ENCODE results near the gene MYOZ2.
"Not testable (repeated sequence)": the region's sequence is repeated elsewhere in the genome, so short reads cannot be mapped to it uniquely, and the experiment has no call there.

MYOZ2 gene

GRCh38 chr4:119130365-119131065 lies 5.1 kb upstream of the MYOZ2 start:
- DNase-seq: no peak

- no peak for DNase-seq
Observed at GRCh38 chr4:119131164-119131563, 4.5 kb upstream of the MYOZ2 start.

GRCh38 chr4:119132306-119132705 lies 3.3 kb upstream of the MYOZ2 start:
- no peak for DNase-seq

- DNase-seq: no peak
Observed at GRCh38 chr4:119136546-119136945, 914 bp downstream of the MYOZ2 start.

GRCh38 chr4:119138046-119138445 lies 2.4 kb downstream of the MYOZ2 start:
- DNase-seq: no peak

GRCh38 chr4:119139311-119139710 lies 3.7 kb downstream of the MYOZ2 start:
- DNase-seq: no peak

- no peak for DNase-seq
Observed at GRCh38 chr4:119139822-119140252, 4.2 kb downstream of the MYOZ2 start.

GRCh38 chr4:119141283-119141682 lies 5.7 kb downstream of the MYOZ2 start:
- not testable (repeated sequence) for DNase-seq

- no peak for DNase-seq
Observed at GRCh38 chr4:119142833-119143232, 7.2 kb downstream of the MYOZ2 start.

GRCh38 chr4:119143341-119143740 lies 7.7 kb downstream of the MYOZ2 start:
- not testable (repeated sequence) for DNase-seq

- no peak for DNase-seq
Observed at GRCh38 chr4:119149110-119149509, 13.5 kb downstream of the MYOZ2 start.

GRCh38 chr4:119151161-119151560 lies 15.5 kb downstream of the MYOZ2 start:
- no peak for DNase-seq

- DNase-seq: no peak
Observed at GRCh38 chr4:119152741-119153140, 17.1 kb downstream of the MYOZ2 start.

GRCh38 chr4:119162174-119162573 lies 26.5 kb downstream of the MYOZ2 start:
- DNase-seq: no peak

- no peak for DNase-seq
Observed at GRCh38 chr4:119165767-119166166, 30.1 kb downstream of the MYOZ2 start.

- no peak for DNase-seq
Observed at GRCh38 chr4:119170195-119170594, 34.6 kb downstream of the MYOZ2 start.

GRCh38 chr4:119172223-119172622 lies 36.6 kb downstream of the MYOZ2 start:
- DNase-seq: no peak

GRCh38 chr4:119173729-119174361 lies 38.2 kb downstream of the MYOZ2 start:
- not testable (repeated sequence) for DNase-seq

- no peak for DNase-seq
Observed at GRCh38 chr4:119179011-119179410, 43.4 kb downstream of the MYOZ2 start.

- DNase-seq: no peak
Observed at GRCh38 chr4:119184128-119184527, 48.5 kb downstream of the MYOZ2 start.

- DNase-seq: no peak
Observed at GRCh38 chr4:119189638-119190037, 54.0 kb downstream of the MYOZ2 start.

GRCh38 chr4:119190354-119190753 lies 54.7 kb downstream of the MYOZ2 start:
- no peak for DNase-seq

GRCh38 chr4:119191505-119191904 lies 55.9 kb downstream of the MYOZ2 start:
- no peak for DNase-seq

GRCh38 chr4:119197772-119198212 lies 62.2 kb downstream of the MYOZ2 start:
- no peak for DNase-seq

- no peak for DNase-seq
Observed at GRCh38 chr4:119204916-119205315, 69.3 kb downstream of the MYOZ2 start.
